ENCODE results near the gene ZBTB7B. TPM values are rescaled to one million over a fixed set of nuclear protein-coding genes. Genes with fewer than 3 reads are reported as not detected.

The ZBTB7B gene
- total RNA-seq, 1 donor from 2014 or later: 58.9 TPM

DNA sequence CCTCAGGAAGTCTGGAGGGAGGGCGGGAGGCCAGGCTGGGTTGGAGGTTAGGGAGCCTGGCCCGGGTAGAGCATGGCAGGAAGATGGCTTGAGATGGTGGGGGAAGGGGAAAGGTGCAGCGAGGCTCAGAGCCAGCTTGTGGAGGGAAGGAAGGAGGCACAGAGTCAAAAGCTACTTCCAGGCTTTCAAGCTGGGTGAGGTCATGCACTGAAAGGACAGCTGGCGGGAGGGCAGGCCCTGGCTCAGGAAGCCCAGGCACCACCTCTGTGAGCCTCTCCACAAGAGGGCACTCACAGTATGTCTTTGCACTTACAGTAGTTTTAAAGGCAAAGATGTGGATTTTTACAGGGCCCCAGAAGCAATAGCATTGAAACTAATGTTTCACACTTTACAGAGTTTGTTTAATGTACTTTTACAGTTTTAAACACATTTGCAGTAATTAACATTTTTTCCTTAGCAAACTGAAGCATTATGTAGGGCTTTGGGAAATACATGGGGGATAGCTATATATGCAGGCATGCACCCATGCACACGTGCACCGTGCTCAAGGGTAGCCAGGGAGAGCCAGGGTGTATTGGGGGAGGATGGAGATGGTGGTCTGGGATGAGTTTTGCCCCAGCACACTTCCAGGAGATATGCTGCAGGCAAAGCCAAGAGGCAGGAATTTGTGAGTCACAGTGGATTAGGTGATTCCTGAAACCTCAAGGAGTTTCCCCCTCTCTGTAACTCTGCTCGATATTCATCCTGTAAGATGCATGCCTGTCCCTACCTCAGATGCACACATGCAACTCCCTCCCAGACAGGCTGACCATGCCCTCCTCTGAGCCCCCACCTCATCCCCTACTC, 42.4 kb downstream of the ZBTB7B start:
- ATAC-seq: peak; percentile 93
- DNase-seq: peak; percentile 85
- intact Hi-C loops (cut with micrococcal nuclease): loop anchor here (2.0 kb wide), 1 partner anchor 40 kb away; no protein-coding TSS in a partner anchor

DNA sequence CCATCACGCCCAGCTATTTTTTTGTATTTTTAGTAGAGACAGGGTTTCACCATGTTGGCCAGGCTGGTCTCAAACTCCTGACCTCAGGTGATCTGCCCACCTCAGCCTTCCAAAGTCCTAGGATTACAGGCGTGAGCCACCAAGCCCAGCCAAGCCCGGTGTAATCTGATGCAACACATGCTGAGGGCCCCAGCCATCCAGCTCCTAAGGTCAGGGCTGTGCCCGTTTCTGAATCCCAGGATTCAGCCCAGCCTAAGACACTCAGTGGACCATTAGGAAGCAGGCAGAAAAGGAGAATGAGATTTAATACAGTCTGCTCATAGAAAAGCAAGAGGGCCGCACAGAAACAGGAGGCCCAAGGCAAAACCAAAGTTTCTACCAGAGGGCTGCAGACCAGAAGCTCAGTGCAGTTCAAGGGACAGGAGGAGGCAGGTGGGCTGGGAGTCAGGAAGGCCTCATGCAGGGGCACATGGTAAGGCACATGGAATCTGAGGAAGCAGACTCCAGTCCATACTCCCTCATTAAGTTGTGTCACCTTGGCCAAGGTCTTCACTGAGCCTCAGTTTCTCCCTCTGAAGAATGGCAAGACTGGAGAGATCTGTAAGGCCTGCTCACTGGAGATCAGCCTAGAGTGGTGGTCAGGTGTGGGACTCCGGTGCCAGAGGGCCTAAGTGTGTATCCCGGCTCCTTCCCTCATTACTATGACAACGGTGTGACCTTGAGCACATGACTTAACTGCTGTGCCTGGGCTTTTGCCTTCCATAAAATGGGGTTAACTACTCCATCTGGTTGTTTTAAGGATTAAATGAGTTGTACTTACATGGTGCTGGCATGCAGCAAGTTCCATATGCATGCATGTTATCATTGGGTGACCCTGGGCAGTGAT, 46.1 kb downstream of the ZBTB7B start:
- ATAC-seq: no peak
- intact Hi-C loops (cut with micrococcal nuclease): no loop called here
- no peak for DNase-seq

DNA sequence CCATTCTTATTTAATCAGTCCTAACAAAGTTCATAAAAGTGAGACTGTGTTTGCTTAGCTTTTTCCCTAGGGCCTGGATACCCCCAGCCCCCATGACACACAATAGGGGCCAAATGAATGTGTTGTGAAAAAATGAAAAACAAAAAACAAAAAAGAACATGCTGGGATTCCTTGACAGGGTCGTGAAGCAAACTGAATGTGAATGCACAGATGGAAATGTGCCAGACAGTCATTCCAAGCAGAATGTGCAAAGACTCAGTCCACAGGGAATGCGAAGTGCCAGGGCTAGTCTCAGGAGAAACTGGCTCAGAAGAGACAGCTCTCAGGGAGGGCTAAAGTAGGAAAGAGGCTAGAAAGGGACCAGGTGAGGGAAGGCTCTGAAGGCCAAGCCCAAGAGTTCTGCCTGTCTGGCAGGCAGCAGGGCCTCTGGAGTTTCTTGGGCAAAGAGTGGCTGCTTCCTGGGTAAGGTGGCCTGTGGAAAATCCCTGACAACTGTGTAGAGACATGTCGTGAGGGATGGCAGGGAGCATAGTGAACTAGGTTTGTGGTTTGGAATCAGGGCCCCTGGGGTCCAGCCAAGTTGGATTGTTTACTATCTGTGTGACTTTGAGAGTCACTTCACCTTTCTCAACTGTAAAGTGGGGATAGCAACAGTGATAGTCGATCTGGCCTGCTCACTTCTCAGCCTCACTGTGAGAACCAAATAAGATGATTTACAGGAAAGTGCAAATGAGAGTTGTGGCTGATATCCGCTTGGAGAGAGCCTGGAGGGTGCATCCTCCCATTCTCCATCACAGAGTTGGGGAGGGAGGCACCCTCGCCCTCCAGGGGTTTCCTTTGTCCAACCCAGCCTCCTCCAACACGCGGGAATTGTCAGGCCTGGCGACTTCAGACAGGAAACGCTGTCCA, 47.3 kb downstream of the ZBTB7B start:
- ATAC-seq (no peak), DNase-seq (no peak)
- intact Hi-C loops (cut with micrococcal nuclease): no loop called here

DNA sequence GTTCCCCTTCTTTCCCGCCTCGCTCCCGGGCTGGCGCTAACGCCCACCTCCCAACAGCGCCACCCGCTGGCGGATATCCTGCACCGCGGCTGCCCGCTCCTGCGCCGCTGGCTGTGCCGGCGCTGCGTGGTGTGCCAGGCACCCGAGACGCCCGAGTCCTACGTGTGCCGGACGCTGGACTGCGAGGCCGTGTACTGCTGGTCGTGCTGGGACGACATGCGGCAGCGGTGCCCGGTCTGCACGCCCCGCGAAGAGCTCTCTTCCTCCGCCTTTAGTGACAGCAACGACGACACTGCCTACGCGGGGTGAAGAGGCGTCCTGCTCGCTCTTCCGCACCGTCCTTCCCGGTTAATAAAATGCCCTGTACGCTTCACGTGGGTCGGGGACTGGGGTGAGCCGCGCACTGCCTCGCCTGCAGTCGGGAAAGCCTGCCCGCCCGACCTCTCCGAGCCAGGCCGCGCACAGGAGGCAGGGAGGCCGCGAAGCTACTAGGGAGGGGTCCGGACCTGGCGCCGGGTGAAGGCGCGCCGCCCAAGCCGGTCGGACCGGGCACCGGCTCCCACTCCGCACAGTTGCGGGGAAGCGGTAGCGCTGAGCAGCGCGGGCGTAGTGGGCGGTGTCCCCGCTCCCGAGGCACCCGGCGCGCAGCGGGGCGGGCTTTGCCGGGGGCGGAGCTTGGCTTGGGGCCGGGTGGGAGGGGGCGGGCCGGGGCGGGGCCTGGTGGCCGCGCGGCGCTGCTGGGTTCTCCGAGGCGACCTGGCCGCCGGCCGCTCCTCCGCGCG, 48.1 kb downstream of the ZBTB7B start, which contains the start of gene ADAM15:
ADAM15 (plus strand) TSS at position 757 of the 782 bp plus-strand sequence. CDS start 71 bp downstream, outside the sequence.
- DNase-seq (peak; percentile 93), ATAC-seq (peak; percentile 91)
- intact Hi-C loops (cut with micrococcal nuclease): no loop called here

DNA sequence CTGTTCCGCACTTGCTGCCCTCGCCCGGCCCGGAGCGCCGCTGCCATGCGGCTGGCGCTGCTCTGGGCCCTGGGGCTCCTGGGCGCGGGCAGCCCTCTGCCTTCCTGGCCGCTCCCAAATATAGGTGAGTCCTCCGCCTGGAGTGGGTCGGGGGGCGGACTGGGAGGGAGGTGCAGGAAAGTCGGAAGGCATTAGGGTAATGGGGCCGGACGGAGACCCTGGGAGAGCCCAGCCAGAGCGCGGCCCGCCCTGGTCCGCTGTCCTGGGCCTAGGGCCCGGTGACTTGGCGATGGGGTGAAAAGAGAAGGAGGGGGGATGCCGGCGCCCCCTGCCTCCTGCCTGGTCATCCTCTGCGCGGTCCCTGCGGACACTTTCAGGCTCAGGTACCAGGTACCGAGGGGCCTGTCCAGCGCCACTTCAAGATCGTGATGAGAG, 48.8 kb downstream of the ZBTB7B start:
- ATAC-seq (peak; percentile 2), DNase-seq (no peak)
- intact Hi-C loops (cut with micrococcal nuclease): no loop called here

DNA sequence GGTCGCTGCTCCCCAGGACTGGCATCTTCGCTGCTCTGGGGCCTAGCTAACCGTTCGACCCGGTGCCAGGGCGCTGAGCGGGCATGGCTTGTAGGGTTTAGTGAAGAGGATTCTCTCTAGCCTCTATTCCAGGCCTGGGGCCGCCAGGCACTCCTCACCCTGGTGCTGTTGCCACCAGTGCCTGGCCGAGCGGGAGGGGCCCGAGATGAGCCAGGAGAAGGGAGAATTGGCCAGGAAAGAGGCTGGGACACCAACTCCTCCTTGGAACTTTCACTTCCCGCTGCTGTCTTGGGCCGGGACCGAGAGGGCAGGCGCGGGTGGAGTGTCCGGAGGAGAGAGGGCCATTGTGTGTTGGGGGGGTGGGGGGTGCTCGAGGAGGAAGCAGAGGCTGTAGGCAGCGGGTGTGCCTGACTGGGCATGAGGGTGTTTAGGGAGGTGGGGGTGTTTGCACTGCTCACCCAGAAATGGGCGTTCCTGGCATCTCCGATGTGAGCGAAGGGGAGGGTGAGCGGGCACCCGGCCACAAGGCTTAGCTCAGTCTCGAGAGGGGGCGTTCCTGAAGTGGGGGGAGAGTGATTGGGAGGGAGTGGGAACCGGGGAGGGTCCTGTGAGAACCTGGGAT, 49.3 kb downstream of the ZBTB7B start:
- DNase-seq (peak; percentile 76), ATAC-seq (peak; percentile 49)
- intact Hi-C loops (cut with micrococcal nuclease): no loop called here

DNA sequence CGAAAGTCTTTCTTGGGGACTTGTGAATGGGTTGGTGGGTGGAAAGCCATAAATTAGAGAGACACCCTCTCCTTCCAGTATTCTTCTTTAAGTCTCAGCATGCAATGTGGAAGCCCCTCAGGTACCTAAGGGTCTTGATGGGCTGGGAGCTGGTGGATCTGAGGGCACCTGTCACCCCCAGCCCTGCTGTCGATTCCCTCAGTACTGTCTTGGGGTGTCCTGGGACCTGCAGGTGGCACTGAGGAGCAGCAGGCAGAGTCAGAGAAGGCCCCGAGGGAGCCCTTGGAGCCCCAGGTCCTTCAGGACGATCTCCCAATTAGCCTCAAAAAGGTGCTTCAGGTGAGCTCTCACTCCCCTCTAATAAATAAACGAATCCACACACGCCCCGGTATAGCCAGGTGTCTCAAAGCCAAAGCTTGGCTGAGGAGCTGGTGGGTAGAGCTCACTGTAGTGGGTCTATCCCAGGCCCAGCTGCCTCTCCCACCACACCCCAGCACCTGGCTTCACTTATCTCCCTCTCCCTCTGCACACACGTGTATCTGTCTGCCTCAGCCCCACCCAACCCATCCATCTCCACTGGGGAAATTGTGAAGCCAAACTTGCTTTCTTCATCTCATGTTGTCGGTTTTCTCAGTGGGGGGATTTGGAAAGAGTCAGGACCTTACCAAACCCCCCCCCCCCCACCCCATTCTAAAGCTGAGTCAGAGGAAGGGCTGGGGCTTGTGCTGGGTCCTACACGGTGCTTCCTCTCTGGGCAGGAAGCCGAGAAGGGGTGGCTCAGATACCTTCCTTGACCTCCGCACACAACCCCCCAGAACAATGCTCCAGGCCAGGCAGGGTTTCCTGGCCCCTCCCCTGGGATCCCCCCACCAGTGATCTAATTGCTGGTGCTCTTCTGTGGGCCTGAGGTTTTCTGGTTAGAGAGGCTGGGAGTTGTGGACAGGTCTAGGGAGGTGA, 50.1 kb downstream of the ZBTB7B start:
- DNase-seq (peak; percentile 56), ATAC-seq (peak; percentile 14)
- intact Hi-C loops (cut with micrococcal nuclease): no loop called here

DNA sequence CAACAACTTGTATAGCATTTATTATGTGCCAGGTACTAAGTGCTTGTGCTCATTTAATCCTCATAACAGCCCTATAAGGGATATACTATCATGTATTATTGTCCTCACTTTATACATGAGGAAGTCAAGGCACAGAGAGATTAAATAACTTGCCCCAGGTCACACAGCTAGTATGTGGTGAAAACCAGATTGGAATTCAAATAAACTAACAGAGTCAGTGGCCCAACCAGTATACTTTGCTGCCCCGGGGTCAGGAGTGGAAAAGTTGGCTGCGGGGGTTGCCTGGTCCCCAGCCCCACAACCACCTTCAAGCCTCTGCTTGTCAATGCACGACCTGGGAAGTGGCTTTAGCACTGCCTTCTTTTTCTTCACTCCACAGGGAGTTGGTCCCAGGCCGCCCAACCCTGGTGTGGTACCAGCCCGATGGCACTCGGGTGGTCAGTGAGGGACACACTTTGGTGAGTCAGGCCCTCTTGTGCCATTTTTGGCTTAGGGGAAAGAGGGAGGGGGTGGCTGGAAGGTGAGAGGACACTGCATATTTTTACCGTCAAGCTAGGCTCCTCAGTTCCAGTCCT, 51.0 kb downstream of the ZBTB7B start:
- intact Hi-C loops (cut with micrococcal nuclease): no loop called here
- ATAC-seq: no peak
- DNase-seq: no peak

DNA sequence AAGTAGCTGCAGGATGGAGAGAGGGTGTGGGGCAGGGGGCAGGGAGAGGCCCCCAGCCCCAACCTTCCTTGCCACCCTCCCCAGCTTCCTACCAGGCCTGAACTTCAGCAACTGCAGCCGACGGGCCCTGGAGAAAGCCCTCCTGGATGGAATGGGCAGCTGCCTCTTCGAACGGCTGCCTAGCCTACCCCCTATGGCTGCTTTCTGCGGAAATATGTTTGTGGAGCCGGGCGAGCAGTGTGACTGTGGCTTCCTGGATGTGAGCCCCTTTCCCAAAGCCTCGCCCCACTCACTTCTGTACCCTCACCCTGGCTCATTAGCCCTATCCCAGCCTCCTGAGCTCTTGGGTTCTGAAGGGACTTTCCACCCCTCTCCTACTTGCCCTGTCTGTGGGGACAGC, 54.5 kb downstream of the ZBTB7B start:
- intact Hi-C loops (cut with micrococcal nuclease): no loop called here
- DNase-seq (no peak), ATAC-seq (no peak)

DNA sequence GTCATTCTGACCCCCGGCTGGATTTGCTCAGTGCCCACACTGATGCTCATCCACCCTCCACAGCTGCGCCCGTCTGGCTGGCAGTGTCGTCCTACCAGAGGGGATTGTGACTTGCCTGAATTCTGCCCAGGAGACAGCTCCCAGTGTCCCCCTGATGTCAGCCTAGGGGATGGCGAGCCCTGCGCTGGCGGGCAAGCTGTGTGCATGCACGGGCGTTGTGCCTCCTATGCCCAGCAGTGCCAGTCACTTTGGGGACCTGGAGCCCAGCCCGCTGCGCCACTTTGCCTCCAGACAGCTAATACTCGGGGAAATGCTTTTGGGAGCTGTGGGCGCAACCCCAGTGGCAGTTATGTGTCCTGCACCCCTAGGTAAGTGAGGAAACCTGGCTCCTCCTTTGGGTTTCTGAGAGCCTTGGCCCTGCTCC, 55.2 kb downstream of the ZBTB7B start:
- intact Hi-C loops (cut with micrococcal nuclease): no loop called here
- DNase-seq (no peak), ATAC-seq (no peak)

DNA sequence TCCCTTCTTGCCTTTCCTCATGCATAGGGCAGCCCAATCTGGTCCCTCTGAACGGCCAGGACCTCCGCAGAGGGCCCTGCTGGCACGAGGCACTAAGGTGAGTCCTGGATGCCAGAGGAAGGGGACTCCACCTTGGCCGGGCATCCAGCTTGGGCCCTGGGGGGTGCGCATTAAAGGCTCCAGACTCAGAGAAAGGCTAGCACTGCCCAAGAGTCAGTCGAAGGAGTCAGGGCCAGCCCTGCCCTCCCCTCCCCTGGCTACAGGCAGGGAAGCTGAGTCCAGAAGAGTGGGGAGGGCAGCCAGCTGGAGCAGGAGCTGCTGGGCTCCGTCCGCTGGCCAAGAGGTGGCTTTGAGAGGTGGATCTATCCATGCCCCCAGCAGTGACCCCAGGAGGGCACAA, 58.1 kb downstream of the ZBTB7B start:
- DNase-seq (peak; percentile 23), ATAC-seq (no peak)
- intact Hi-C loops (cut with micrococcal nuclease): no loop called here

DNA sequence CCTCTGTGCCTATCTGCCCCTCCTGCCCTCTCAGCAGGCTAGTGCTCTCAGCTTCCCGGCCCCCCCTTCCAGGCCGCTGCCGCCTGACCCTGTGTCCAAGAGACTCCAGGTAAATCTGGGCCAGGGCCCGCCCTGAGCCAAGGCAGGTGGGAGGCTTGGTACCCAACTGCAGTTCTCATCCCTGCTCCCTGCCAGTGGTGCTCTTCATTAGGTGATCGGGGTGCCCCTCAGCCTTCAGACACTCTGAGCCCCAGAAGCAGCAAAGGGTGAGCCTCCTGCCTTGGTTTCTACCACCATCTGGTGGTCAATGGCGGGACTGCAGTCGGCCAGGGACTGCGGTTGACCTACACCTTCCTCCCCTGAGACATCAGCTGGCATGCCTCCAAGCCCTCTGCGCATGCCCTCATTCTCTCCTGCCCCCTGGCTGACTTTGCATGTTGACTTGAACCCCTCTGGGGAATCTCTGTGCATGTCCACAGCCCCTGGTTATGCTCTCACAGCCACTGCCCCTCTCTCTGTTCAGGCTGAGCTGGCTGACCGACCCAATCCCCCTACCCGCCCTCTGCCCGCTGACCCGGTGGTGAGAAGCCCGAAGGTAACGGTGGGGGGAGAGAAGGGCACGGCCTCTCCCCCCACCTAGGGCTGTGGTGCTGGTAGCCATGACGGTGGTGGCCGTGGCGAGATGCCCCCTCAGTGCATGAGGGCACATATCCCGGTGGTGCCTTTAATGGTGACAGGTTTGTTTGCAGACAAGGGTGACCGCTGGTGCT, 59.0 kb downstream of the ZBTB7B start:
- DNase-seq (peak; percentile 92), ATAC-seq (peak; percentile 65)
- intact Hi-C loops (cut with micrococcal nuclease): no loop called here

DNA sequence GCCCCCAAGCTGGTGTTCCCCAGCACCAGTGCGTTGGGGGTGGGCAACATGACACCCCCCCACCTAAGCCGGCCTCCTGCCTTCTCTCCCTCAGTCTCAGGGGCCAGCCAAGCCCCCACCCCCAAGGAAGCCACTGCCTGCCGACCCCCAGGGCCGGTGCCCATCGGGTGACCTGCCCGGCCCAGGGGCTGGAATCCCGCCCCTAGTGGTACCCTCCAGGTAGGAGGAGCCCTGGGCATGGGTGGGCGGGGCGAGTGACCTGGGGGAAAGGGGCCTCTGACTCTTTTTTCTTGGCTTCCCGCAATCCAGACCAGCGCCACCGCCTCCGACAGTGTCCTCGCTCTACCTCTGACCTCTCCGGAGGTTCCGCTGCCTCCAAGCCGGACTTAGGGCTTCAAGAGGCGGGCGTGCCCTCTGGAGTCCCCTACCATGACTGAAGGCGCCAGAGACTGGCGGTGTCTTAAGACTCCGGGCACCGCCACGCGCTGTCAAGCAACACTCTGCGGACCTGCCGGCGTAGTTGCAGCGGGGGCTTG, 59.6 kb downstream of the ZBTB7B start:
- DNase-seq: peak; percentile 34
- peak; percentile 2 for ATAC-seq
- intact Hi-C loops (cut with micrococcal nuclease): no loop called here

DNA sequence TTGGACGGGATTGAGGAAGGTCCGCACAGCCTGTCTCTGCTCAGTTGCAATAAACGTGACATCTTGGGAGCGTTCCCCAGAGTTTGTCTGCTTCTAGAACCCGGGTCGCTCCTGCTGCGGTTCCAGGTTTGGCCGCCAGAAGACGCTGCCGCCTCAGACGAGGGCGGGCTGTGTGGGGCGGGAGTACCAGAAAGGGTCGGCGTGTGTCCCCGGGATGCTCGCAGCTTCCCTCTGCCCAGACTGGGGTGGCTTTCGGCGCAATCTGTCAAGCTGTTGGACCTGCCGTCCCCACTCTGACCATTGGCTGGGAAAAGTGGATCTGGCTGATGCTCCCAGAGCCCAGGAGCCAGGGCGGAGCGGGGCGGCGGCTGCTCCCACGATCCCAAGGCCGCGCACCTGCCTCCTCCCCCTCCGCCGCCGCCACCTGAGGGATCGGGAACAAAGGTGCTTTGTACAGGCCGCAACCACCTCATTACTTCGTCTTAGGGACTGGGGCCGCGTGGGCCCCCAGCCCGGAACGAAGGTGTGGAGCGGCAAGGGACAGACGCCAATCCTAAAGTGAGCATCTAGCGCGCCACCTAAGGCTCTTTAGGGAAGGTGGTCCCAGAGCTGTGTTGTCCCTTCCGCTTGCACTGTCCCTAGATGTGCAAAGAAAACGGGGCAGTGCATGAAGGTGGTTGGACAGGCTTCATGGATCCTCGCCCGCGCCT, 60.3 kb downstream of the ZBTB7B start:
- intact Hi-C loops (cut with micrococcal nuclease): no loop called here
- peak; percentile 57 for ATAC-seq
- DNase-seq: peak; percentile 73

Measured in left ventricle myocardium superior (tissue), 1 donor.